ENCODE results near the gene KRTAP10-10.

GRCh38 chr21:44684077-44684476 lies 46.9 kb downstream of the KRTAP10-10 start:
- TF ChIP-seq TAF1 (IDR thresholded peaks at IDR 0.05; ENCODE audit: borderline replicate concordance, low read depth, low read length) (no peak), POLR2A (IDR thresholded peaks at IDR 0.05; ENCODE audit: low read depth, low read length) (no peak)

All from GM12892 (cell line).